Measurements from ENCODE around the gene USP6NL. TPM values are rescaled to one million over a fixed set of nuclear protein-coding genes. Genes with fewer than 3 reads are reported as not detected.
A peak's percentile ranks its signal among the peaks of the same experiment; 100 is the strongest.

The USP6NL gene
- total and polyA plus RNA-seq, 2 of the 13 experiments (the other 11 are each of a cell fraction or from before 2014, with no cell fraction given), result 10.5 to 22.9 TPM

GRCh38 chr10:11639849-11640764, 28.7 kb upstream of the USP6NL start (continued):
- TF ChIP-seq ZBTB46 (CRISPR knock-in tag; IDR thresholded peaks at IDR 0.05; ENCODE audit: borderline replicate concordance), result no peak
- TF ChIP-seq ZNF713 (CRISPR knock-in tag; IDR thresholded peaks at IDR 0.05), result no peak
- TF ChIP-seq ZNF614 (CRISPR knock-in tag; IDR thresholded peaks at IDR 0.05; ENCODE audit: borderline replicate concordance), result peak; percentile 99
- TF ChIP-seq KLF6 (CRISPR knock-in tag; IDR thresholded peaks at IDR 0.05), result 0 out of 2 replicates have a peak, but pooled peaks have one; percentile 63
- TF ChIP-seq SOX13 (IDR thresholded peaks at IDR 0.05), result peak; percentile 93
- TF ChIP-seq SOX13 (CRISPR knock-in tag; conservative IDR thresholded peaks at IDR 0.05 in 1 of 2, IDR thresholded peaks at IDR 0.05 in 1 of 2), result peak in 1 of 2 experiments; percentile 98; a peak in 2 of 4 replicates
- TF ChIP-seq KAT2B (IDR thresholded peaks at IDR 0.05; ENCODE audit: borderline replicate concordance, low read depth, low read length), result no peak
- TF ChIP-seq RCOR2 (CRISPR knock-in tag; IDR thresholded peaks at IDR 0.05), result peak; percentile 94
- no peak for TF ChIP-seq ZFP37 (CRISPR knock-in tag; IDR thresholded peaks at IDR 0.05; ENCODE audit: borderline replicate concordance)
- 0 out of 2 replicates have a peak, but pooled peaks have one; percentile 62 for TF ChIP-seq ZNF670 (CRISPR knock-in tag; IDR thresholded peaks at IDR 0.05; ENCODE audit: borderline replicate concordance)
- peak; percentile 88 for TF ChIP-seq ZNF644 (CRISPR knock-in tag; IDR thresholded peaks at IDR 0.05; ENCODE audit: low read depth)
- peak; percentile 49; the same call in 1 of the 2 replicates for TF ChIP-seq YEATS2 (CRISPR knock-in tag; IDR thresholded peaks at IDR 0.05; ENCODE audit: borderline replicate concordance)
- no peak for TF ChIP-seq CREB1 (IDR thresholded peaks at IDR 0.05)
- TF ChIP-seq CREB1 (CRISPR knock-in tag; IDR thresholded peaks at IDR 0.05), result peak; percentile 81
- TF ChIP-seq RFX3 (CRISPR knock-in tag; IDR thresholded peaks at IDR 0.05), result peak; percentile 40; the same call in 1 of the 2 replicates
- TF ChIP-seq MIXL1 (CRISPR knock-in tag; IDR thresholded peaks at IDR 0.05), result peak; percentile 99
- peak; percentile 93 for TF ChIP-seq PPARG (CRISPR knock-in tag; conservative IDR thresholded peaks at IDR 0.05)
- TF ChIP-seq NFYC (CRISPR knock-in tag; IDR thresholded peaks at IDR 0.05), result 0 out of 2 replicates have a peak, but pooled peaks have one; percentile 37
- peak; percentile 61; the same call in 1 of the 2 replicates for TF ChIP-seq ZNF556 (CRISPR knock-in tag; IDR thresholded peaks at IDR 0.05; ENCODE audit: borderline replicate concordance)
- no peak for TF ChIP-seq ZNF687 (CRISPR knock-in tag; IDR thresholded peaks at IDR 0.05)
- TF ChIP-seq HOXA9 (CRISPR knock-in tag; IDR thresholded peaks at IDR 0.05; ENCODE audit: borderline replicate concordance), result 0 out of 2 replicates have a peak, but pooled peaks have one; percentile 70
- peak; percentile 97 for TF ChIP-seq CBFB (CRISPR knock-in tag; IDR thresholded peaks at IDR 0.05)
- TF ChIP-seq ZNF331 (CRISPR knock-in tag; IDR thresholded peaks at IDR 0.05), result peak; percentile 92
- TF ChIP-seq FOXA3 (CRISPR knock-in tag; IDR thresholded peaks at IDR 0.05), result peak; percentile 99

Data from HepG2 (cell line).